GM12891 (cell line): ENCODE measurements around the gene DMXL2.

ENCODE experiments used
- POLR2A ChIP-seq: IDR thresholded peaks from 2 replicates; pipeline ENCODE4 v1.6.1; 2011; ENCODE audit warnings: low read depth, low read length, control low read depth
- POLR2AphosphoS5 ChIP-seq: IDR thresholded peaks from 2 replicates; pipeline ENCODE4 v1.6.1; 2011; ENCODE audit warnings: low read depth, low read length, control low read depth
- SPI1 ChIP-seq: IDR thresholded peaks from 2 replicates; pipeline ENCODE4 v1.6.1; 2011; ENCODE audit warnings: low read depth, low read length, control low read depth
- TAF1 ChIP-seq: IDR thresholded peaks from 2 replicates; pipeline ENCODE4 v1.6.1; 2011; ENCODE audit warnings: low read depth, low read length, control low read depth

DNA sequence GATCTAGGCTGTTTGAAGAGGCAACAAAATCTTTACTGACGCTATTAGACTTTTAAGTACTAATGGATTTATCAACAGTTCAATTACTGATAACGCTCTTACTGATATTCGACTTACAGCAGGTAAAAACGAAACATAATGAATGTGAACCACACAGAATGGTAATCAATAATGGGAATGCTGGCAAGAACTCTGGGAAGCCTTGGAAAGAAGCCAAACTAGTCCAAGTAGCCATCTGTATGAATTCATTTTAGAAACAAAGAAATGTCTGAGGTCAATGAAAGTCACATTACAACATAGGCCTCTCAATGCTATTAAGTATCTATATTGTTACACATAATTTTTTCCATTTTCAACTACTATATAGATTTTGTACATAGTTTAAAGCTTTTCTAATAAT is 130.0 kb downstream of the DMXL2 start:
- TF ChIP-seq SPI1 (no peak), POLR2A (no peak), POLR2AphosphoS5 (no peak), TAF1 (no peak)
